Dendritic cell treated with granulocyte-macrophage colony-stimulating factor and Interleukin-4, amounts not matched to agents 40 ng/mL and 50 ng/mL, for 4 days (primary cell): ENCODE results near the gene PTAR1.
A peak's percentile ranks its signal among the peaks of the same experiment; 100 is the strongest.
"Not testable (repeated sequence)": the region's sequence is repeated elsewhere in the genome, so short reads cannot be mapped to it uniquely, and the experiment has no call there.

Experiments
- H3K27ac Mint-ChIP-seq: one replicate; pipeline ENCODE4 v1.8.0; 2022; ENCODE audit warnings: mild to moderate bottlenecking, mixed read lengths
- H3K27me3 Mint-ChIP-seq: one replicate; pipeline ENCODE4 v1.8.0; 2022; ENCODE audit warnings: mild to moderate bottlenecking, mixed read lengths
- H3K36me3 Mint-ChIP-seq: one replicate; pipeline ENCODE4 v1.8.0; 2022; ENCODE audit warnings: low read depth, mixed read lengths
- H3K4me1 Mint-ChIP-seq: one replicate; pipeline ENCODE4 v1.8.0; 2022; ENCODE audit warnings: low read depth, mixed read lengths
- H3K4me3 Mint-ChIP-seq: one replicate; pipeline ENCODE4 v1.8.0; 2022; ENCODE audit warnings: mild to moderate bottlenecking, moderate library complexity, mixed read lengths
- H3K9me3 Mint-ChIP-seq: one replicate; pipeline ENCODE4 v1.8.0; 2022; ENCODE audit warnings: mixed read lengths
- intact Hi-C: fragments of 100-400 bp; cut with micrococcal nuclease; formaldehyde crosslinking; loops from one replicate; pipeline ENCODE4 v1.15.0; 2022

Gene PTAR1, protein sequence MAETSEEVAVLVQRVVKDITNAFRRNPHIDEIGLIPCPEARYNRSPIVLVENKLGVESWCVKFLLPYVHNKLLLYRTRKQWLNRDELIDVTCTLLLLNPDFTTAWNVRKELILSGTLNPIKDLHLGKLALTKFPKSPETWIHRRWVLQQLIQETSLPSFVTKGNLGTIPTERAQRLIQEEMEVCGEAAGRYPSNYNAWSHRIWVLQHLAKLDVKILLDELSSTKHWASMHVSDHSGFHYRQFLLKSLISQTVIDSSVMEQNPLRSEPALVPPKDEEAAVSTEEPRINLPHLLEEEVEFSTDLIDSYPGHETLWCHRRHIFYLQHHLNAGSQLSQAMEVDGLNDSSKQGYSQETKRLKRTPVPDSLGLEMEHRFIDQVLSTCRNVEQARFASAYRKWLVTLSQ

DNA sequence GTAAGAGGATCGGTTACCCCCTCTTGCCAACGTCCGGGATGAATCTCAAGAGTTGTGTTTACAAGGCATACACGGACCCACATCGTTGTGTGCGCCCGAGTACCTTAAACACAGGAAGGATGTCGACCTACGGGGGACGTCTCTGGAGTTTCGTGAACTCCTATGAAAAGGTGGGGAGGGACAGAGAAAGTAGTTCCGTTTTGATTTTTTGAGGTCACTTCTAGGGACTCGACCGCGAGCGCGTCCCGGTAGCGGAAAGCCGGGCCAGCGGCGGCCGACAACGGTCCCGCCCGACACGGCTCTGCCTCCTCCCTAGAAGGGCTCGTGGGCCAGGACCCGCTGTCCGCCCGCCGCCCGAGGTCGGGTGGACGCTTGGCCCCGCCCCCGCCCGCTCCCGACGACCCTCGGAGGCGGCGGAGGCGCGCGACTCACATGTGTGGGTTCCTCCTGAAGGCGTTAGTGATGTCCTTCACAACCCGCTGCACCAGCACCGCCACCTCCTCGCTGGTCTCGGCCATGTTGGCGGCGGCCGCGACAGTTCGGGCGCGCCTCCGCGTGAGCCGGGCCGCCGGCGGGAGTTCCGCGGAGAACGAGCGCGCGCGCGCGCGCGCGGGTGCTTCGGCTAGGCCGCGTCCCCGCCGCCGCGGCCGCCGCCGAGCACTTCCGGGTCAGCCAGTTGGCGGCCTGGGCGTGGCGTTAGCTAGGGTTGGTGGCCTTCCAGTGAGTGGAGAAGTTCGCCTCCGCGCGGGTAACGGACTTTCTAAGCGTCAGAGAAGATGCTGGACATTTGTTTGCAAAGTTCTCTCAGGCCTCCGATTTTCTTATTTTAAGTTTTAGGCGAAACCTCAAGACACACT is at the start of gene PTAR1:
Gene PTAR1, minus strand, starts transcription at position 591 of the 857 bp plus-strand sequence. Its CDS starts 73 bp downstream, at position 518.
- H3K9me3 Mint-ChIP-seq: no peaks in the 10 kb centered on the region
- H3K4me1 Mint-ChIP-seq: peaks cover 21% of the 10 kb centered on the region

DNA sequence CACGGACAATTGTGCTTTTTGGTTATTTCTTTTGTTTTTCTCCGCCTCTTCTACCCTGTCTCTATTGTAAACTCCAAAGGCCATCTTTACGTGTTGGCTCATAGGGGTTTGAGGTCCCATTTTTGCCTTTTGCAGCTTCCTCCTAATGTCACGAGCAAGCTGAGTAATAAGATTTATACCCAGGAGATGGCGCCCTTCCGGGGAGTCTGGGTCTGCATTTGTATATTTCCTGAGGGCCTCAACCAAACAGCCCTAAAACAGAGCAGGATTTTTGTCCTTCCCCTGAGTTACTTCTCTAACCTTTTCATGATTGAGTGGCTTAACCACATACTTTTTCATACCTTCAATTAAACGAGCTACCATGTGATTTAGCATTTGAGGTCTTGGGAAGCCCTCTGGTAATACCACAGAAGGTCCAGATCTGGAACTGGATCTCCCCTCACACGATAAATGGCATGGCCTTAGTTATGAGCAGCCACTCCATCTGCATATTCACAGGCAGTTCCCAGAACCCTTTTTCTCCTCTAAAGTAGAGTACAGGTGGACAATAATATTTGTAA is 49.6 kb upstream of the PTAR1 start:
- intact Hi-C loops: no loop called here
- Mint-ChIP-seq H3K27ac (no peak overlapping the region), H3K4me1 (peaks cover 29% of the 10 kb centered on the region), H3K36me3 (no peaks in the 10 kb centered on the region), H3K27me3 (no peaks in the 10 kb centered on the region), H3K4me3 (no peak overlapping the region), H3K9me3 (no peaks in the 10 kb centered on the region)

More for the DNA sequence above, at the start of gene PTAR1:
- Mint-ChIP-seq H3K27me3 (no peaks in the 10 kb centered on the region), H3K27ac (peak within 1 kb of the TSS; percentile 91), H3K4me3 (peak within 1 kb of the TSS; percentile 84), H3K36me3 (peaks cover 7% of the 10 kb centered on the region)
- intact Hi-C loops: loop anchor here (1.0 to 10.0 kb wide), 5 partner anchors 86 to 725 kb away; partner anchors contain the start of gene FXN

DNA sequence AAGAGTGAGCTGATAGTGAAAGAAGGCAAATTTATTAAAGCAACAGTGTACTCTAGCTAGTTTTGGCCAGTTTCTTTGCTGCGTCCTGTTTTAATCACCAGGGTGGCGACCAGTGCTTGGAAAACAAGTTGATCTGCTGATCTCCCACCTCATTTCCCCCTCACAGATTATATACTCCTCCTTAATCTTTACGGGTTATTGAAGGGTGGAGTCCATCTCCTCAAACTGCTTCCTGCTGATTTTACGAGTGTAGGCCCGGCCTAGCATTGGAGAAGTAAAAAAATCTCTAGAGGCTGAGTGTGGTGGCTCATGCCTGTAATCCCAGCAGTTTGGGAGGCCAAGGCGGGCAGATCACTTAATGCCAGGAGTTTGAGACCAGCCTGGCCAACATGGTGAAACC is 46.8 kb upstream of the PTAR1 start:
- H3K36me3 Mint-ChIP-seq: no peaks in the 10 kb centered on the region

DNA sequence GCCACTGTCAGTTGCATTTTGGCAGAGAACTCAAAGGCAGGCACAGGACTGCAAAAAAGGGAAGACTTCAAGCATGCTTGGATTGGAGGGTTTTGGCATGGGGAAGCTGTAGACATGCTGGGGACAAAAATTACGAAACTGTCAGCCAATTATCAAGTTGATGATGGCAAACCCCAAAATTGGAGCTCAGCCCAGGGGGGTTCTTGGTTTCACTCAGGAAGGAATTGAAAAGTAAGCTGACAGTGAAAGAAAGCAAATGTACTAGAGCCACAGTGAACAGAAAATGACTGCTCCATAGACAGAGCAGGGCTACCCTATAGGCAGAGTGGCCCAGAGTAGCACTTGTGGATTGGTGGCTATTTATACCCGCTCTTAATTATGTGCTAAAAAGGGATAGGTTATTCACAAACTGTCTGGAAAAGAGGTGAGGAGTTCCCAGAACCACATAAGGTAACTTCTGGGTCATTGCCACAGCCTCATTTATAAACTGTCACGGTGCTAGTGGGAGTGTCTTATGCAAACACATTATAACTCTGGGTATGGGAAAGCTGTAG is 46.2 kb upstream of the PTAR1 start:
- Mint-ChIP-seq H3K4me1 (peaks cover 25% of the 10 kb centered on the region), H3K27me3 (no peaks in the 10 kb centered on the region), H3K4me3 (no peak overlapping the region), H3K27ac (no peak overlapping the region), H3K9me3 (no peaks in the 10 kb centered on the region), H3K36me3 (no peaks in the 10 kb centered on the region)
- intact Hi-C loops: no loop called here

More for the DNA sequence above, 46.8 kb upstream of the PTAR1 start:
- Mint-ChIP-seq H3K27me3 (no peaks in the 10 kb centered on the region), H3K4me1 (peaks cover 30% of the 10 kb centered on the region), H3K9me3 (no peaks in the 10 kb centered on the region), H3K4me3 (no peak overlapping the region), H3K27ac (no peak overlapping the region)
- intact Hi-C loops: no loop called here

DNA sequence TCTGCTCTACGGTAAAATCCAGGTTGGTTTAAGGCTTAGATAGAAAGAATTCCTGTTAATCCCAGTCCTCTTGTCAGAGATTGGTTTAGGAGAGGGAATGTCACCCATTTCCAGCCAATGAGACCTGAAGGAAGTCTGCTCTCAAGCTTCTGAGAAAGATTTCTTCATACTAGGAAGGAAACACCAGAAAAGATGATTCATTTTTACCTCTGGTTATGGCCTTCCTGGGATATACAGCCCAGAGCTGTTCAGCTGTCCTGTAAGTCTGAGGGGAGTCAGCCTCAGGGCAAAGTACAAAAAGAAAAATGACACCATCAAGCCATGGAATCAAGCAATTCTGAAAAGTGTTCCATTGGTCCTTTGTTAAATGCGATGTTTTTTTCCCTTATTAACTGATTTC is 42.2 kb upstream of the PTAR1 start:
- no peaks in the 10 kb centered on the region for H3K27me3 Mint-ChIP-seq
- H3K9me3 Mint-ChIP-seq: no peaks in the 10 kb centered on the region
- no peaks in the 10 kb centered on the region for H3K36me3 Mint-ChIP-seq
- peaks cover 21% of the 10 kb centered on the region for H3K4me1 Mint-ChIP-seq
- H3K4me3 Mint-ChIP-seq: no peak overlapping the region
- intact Hi-C loops: no loop called here
- no peak overlapping the region for H3K27ac Mint-ChIP-seq

DNA sequence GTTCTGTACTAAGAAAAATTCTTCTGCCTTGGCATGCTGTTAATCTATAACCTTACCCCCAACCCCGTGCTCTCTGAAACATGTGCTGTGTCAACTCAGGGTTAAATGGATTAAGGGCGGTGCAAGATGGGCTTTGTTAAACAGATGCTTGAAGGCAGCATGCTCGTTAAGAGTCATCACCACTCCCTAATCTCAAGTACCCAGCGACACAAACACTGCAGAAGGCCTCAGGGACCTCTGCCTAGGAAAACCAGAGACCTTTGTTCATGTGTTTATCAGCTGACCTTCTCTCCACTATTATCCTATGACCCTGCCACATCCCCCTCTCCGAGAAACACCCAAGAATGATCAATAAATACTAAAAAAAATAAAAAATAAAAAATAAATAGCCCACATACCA is 40.2 kb upstream of the PTAR1 start:
- H3K4me1 Mint-ChIP-seq, H3K27me3 Mint-ChIP-seq, H3K36me3 Mint-ChIP-seq, H3K4me3 Mint-ChIP-seq, intact Hi-C loops, H3K9me3 Mint-ChIP-seq, H3K27ac Mint-ChIP-seq: not testable (repeated sequence)

DNA sequence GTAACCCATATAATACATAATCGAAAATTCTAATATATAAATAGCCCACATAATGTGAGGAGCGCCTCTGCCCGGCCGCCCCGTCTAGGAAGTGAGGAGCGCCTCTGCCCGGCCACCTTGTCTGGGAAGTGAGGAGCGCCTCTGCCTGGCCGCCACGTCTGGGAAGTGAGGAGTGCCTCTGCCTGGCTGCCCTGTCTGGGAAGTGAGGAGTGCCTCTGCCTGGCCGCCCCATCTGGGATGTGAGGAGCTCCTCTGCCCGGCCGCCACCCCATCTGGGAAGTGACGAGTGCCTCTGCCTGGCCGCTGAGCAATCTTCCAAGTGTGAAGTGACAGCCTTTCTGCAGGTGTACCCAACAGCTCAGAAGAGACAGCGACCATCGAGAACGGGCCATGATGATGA is 39.7 kb upstream of the PTAR1 start:
- H3K9me3 Mint-ChIP-seq, H3K4me3 Mint-ChIP-seq, H3K36me3 Mint-ChIP-seq, H3K27ac Mint-ChIP-seq, H3K27me3 Mint-ChIP-seq, H3K4me1 Mint-ChIP-seq, intact Hi-C loops: not testable (repeated sequence)

DNA sequence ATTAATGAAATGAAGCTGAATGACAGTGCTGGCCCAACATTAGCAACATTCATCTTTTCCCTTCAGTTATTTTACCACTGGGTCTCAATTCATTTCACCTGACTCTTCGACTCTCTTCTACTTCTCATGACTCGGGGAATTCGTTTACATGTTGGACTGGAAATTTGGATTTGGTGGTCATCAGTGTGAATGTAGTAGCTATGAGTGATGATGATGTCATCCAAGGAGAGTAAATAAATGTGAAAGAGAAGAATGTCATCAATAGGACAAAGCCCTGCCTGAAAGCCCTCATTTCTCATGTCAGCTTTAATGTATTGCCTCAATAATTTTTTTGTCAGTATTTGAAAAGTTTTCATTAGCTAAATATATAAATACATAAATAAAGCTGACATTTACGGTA is 38.9 kb upstream of the PTAR1 start:
- H3K27me3 Mint-ChIP-seq: no peaks in the 10 kb centered on the region
- intact Hi-C loops: no loop called here
- no peaks in the 10 kb centered on the region for H3K36me3 Mint-ChIP-seq
- no peak overlapping the region for H3K27ac Mint-ChIP-seq
- H3K4me1 Mint-ChIP-seq: no peaks in the 10 kb centered on the region
- H3K4me3 Mint-ChIP-seq: no peak overlapping the region
- H3K9me3 Mint-ChIP-seq: no peaks in the 10 kb centered on the region

DNA sequence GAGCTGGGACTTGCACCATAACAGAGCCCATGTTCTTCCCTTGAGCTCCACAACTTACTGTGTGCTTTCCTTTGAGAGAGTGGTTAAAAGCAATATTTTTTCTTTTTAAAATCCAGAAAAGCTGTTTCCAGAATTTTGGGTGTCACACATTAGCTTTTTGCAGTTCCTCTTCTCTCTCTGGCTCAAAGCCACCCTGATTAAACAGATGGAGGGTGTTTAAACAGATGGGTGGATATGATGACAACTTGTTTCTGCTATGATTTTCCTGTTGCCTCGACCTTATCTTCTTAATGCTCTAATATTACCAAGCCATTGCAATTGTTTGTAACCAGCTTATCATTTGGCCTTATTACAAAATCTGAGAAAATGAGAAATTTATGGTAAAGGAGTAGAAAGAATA is 37.9 kb upstream of the PTAR1 start:
- no peaks in the 10 kb centered on the region for H3K36me3 Mint-ChIP-seq
- intact Hi-C loops: no loop called here
- H3K4me3 Mint-ChIP-seq: no peak overlapping the region
- no peak overlapping the region for H3K27ac Mint-ChIP-seq
- H3K4me1 Mint-ChIP-seq: no peaks in the 10 kb centered on the region
- H3K9me3 Mint-ChIP-seq: no peaks in the 10 kb centered on the region
- no peaks in the 10 kb centered on the region for H3K27me3 Mint-ChIP-seq

DNA sequence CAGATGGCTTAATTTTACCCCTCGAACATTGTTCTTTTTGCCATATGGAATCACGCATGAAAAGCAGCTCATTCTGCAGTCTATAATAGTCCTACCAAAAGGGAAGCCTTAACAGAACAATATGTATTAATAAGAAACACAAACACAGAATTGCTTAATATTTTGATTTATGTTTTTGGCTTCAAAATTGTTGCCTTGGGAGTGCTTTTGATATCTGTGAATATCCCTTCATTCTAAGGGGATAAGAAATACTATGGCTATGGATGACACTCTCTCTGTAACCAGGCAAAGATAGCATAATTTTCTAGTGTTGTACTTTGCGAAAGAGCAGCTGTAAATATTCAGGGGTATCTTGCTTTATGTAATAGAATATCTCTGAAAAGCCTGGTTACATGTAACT is 34.5 kb upstream of the PTAR1 start:
- Mint-ChIP-seq H3K9me3 (no peaks in the 10 kb centered on the region), H3K27me3 (no peaks in the 10 kb centered on the region), H3K36me3 (no peaks in the 10 kb centered on the region), H3K4me1 (no peaks in the 10 kb centered on the region), H3K4me3 (no peak overlapping the region), H3K27ac (no peak overlapping the region)
- intact Hi-C loops: no loop called here

DNA sequence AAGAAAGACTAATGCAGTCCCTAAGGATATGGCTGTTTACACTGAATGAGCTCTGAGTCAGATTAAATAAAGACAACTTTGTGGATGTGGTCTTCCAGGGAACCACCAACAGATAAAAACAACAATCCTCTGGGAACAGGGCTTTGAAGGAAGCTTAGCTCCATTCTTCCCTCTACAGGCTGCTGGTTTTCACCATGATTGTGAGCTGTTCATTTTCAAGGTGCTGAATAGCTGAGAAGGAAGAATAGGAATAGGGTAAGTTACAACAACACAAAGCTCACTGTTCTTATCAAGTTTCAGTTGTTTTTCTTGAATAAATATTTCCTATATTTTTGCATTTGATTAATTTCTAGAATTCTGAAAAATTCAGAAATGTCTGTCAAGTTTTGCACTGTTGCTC is 25.9 kb upstream of the PTAR1 start:
- Mint-ChIP-seq H3K27me3 (peaks cover 2% of the 10 kb centered on the region), H3K9me3 (no peaks in the 10 kb centered on the region), H3K27ac (no peak overlapping the region), H3K36me3 (no peaks in the 10 kb centered on the region), H3K4me1 (no peaks in the 10 kb centered on the region), H3K4me3 (no peak overlapping the region)
- intact Hi-C loops: no loop called here

DNA sequence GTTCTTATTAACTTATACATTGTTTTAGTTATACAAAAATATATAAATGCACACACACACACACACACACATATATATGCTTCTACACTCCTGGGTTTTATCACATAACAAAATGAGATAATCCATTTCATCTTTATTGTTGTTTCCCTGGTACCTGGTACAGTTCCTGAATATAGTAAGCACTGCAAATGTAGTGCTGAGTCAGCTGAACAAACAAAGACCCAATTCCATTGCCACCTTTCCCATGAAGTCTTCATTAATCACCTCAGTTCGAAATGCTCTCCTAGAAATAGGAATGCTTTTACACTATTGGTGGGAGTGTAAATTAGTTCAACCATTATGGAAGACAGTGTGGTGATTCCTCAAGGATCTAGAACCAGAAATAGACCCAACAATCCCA is 13.4 kb upstream of the PTAR1 start:
- no peaks in the 10 kb centered on the region for H3K9me3 Mint-ChIP-seq
- no peak overlapping the region for H3K27ac Mint-ChIP-seq
- H3K4me3 Mint-ChIP-seq: no peak overlapping the region
- H3K27me3 Mint-ChIP-seq: peaks cover 3% of the 10 kb centered on the region
- intact Hi-C loops: no loop called here
- H3K36me3 Mint-ChIP-seq: no peaks in the 10 kb centered on the region
- H3K4me1 Mint-ChIP-seq: no peaks in the 10 kb centered on the region

DNA sequence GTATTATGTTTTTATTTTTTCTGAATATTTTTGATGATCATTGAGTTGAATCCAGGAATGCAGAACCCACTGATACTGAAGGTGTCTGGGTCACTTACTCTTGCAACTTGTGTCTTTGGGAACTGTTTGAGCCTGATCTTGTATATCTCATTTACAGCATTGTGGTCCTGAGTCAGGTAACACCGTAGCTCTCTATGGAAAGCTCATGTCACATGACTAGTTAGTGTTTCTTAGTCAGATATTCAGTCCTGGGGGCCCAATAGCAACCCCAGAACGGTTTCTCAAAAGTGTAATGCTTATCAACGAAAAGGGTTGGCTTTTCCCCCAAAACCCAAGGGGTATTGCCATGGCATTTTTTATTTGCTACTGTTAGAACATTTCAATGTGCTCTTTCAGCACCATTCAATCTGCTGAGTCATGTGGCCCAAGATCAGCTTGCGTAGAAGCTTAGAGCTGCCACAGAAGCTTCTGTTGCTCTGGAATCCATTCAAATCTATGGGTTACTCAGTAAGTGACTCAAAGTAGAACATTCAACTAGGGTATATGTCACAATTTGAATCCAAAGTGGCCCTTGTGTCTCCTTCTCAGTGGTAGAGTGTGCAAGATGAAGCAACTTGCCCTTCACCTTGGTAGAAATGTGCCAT is 12.1 kb upstream of the PTAR1 start:
- Mint-ChIP-seq H3K4me1 (no peaks in the 10 kb centered on the region), H3K27me3 (peaks cover 3% of the 10 kb centered on the region), H3K36me3 (no peaks in the 10 kb centered on the region), H3K27ac (no peak overlapping the region), H3K4me3 (no peak overlapping the region), H3K9me3 (no peaks in the 10 kb centered on the region)
- intact Hi-C loops: no loop called here
